Activated gamma-delta T cell (primary cell): ENCODE measurements around the gene STAT1.
"Not testable (repeated sequence)": the region's sequence is repeated elsewhere in the genome, so short reads cannot be mapped to it uniquely, and the experiment has no call there.

Experiments used
- DNase-seq: peaks from one replicate; lab custom pipeline; 2025; lab: John Stamatoyannopoulos, UW

Gene STAT1

GRCh38 chr2:190981733-190982132 is 32.2 kb downstream of the STAT1 start:
- DNase-seq: no peak

GRCh38 chr2:190981333-190981732 is 32.6 kb downstream of the STAT1 start:
- DNase-seq: no peak

DNA sequence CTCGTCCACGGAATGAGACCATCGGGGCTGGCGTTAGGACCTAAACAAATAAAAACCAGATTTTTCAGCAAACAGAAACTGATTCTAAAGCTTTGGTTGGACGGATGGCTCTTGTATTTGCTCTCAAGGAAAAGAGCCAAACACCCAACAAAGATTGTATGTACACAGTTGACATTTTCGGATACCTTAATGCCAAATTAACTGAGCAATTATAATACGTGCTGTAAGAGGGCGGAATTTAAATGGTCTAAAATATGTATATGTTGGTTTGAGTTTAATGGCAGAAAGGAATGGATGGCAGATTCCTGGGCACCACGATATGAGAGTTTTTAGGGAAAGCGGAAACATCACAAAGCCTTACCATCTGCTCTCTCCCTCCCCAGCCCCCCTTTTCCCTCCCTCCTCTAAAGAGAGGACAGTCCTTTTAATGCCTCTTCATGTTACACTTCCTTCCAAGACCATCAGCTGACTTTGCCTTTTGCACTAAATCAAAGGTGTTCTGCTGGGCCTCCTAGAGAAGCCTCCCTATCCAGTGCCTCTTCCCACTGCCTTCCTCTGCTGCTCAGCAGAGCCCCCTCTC is 33.3 kb downstream of the STAT1 start:
- no peak for DNase-seq

DNA sequence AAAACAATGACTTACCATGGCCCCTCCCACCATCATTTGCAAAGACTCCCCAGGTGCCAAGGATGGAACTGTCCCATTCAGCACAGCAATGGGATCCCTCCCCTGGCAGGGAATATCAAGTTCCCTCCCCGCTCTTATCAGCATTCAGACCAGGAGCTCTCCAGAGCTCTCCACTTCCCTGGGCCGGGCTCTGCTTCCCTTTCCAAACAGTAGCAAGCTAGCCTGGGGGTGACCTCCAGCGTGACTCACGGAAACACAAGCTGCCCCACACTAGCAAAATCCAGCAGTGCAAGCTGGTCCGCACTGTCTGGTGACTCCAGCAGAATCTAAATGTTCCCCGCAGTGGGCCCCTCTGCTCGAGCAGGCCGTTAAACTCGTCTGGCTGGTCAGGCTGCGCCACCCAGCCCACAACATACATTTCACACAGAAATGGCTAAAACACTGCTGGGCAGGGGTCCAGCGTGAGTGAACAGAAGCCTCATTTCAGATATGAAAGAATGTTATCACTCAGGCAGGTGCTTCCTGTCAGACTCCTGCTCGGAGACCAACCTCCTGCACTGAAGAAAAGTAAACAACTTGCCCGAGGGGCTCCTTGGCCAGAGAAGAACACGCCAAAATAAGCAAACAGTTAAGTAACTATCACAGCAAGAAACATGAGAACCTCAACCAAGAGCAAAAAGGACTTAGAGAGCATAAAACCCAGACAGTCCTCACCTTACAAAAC is 33.9 kb downstream of the STAT1 start:
- DNase-seq: no peak

- no peak for DNase-seq
These were observed 35.5 kb downstream of the STAT1 start for GRCh38 chr2:190978389-190979053.

- no peak for DNase-seq
These were observed 36.5 kb downstream of the STAT1 start for GRCh38 chr2:190977505-190977904.

DNA sequence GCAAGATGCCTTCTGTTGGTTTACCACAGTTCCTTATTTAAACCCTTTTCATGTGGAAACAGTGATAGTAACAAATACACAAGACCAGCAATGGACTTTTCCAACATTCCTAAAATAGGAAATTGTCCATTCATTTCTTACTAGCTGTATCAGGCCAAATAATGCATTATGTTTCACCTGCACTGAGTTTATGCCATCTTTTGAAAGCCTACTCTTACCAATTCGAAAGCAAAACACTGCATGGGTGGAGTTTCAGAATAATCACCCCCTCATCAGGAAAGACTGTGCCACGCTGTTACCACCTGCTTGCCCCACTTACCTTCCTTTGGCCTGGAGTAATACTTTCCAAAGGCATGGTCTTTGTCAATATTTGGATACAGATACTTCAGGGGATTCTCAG is 37.5 kb downstream of the STAT1 start:
- DNase-seq: no peak

DNA sequence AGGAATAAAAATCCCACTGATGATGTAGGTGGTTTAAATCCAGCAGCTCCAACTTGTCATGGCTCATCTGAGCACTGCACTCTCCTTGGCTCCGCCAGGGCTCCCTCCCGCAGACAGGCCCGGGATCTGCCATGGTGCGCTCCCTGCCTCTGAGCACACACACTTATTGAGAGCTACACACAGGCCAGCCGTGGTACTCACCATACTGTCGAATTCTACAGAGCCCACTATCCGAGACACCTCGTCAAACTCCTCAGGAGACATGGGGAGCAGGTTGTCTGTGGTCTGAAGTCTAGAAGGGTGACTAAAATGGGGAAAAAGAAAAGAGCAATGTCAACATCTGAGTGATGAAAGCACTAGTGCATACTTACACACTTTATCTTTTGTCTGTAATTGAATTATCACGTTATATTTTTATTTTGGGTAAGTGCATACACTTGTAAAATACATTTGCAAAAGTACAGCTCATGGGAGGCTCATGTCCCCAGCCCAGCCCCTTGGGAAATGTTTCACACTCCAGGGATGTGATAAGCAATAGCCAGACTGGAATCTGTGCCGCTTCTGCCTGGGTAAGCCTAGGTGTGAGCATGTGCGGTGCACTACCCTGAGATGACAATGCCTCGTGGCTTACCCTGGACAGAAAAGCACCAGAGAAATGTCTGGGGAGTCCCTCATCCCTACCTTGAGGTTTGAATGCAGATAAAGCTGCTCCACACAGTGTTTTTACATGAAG is 39.2 kb downstream of the STAT1 start:
- DNase-seq: no peak

GRCh38 chr2:190973726-190974628 is 40.0 kb downstream of the STAT1 start:
- no peak for DNase-seq

DNA sequence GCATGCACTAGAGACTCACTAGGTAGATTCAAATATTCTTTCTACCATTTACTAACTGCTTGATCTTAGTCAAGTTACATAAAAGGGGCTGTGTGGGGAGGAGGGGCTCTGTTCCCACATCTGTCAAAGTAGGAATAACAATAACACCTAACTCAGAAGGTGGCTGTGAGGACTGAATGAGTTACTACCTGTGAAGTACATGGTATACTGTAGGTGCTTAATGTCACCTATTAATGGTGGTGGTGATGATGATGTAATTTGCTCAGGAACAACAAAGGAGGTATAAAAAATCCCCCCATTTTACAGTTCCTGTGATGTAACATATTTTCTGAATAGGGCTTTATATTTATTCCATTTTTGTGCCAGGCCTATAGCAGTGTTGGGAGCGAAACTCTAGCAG is 40.7 kb downstream of the STAT1 start:
- no peak for DNase-seq

GRCh38 chr2:190972846-190973245 is 41.1 kb downstream of the STAT1 start:
- DNase-seq: no peak

DNA sequence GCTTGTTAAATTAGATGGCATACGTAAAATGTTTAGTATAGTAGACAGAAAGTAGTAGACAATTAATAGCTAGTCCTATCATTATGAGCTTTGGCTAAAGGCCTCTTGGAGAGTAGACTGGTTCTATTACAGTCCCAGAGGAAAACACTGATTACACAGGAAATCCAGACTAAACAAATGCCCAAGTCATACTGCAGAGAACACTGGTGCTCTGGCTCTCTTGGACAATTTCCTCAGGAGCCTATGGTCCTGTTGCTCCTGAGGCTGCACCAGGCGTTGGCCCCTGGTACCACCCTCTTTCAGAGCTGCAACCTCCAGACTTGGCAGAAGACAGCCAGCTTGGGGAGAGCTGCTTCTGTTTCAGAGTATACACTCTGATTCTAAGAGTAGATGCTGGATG is 41.8 kb downstream of the STAT1 start:
- no peak for DNase-seq

GRCh38 chr2:190970873-190971506 is 43.0 kb downstream of the STAT1 start:
- DNase-seq: no peak

DNA sequence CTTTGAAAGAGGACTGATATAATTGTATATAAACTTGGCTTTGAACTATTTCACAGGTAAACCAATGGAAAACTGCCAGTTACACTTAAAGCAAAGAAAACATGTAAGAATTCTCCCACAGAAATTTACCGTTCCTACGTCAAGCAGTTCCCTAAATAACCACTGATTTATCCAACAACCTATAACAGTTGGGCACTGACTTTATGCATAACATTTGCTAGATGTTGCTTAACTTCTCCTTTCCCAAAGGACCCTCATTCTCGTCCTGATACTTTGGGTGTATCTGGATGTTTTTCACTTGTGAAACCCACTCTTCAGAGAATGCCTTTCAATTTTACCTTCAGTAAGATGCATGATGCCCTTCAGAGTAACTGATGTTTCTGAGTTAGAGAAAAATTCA is 43.8 kb downstream of the STAT1 start:
- DNase-seq: no peak

GRCh38 chr2:190968522-190968921 is 45.4 kb downstream of the STAT1 start:
- no peak for DNase-seq

DNA sequence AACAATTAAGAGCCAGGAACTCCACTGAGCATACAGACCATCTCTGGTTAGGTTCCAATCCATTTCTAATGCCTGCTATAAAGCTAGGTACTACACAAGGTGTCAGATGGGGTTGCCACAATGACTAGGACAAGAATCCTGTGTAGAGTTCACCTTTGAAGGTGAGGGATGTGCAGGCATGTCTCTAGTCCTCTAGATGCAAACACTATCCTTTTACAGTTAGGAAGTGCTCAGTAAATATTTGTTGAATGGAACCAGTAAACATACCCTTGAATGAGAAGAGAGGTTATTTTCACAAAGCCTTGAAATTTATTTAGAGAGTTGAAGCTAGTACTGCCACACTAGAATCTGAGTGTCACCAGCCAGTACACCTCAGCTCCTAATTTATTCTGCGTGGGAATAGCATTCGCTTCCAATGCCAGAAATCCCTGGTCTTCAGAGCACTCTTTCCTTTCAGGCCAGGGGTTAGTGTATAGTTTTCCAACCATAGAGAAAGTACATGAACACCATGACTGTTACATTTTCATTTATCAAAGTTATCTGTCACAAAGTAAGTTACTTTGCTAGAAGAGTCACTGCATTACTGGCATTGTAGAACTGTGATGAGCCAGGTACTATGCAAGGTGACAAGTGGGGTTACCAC is 48.3 kb downstream of the STAT1 start:
- no peak for DNase-seq

DNA sequence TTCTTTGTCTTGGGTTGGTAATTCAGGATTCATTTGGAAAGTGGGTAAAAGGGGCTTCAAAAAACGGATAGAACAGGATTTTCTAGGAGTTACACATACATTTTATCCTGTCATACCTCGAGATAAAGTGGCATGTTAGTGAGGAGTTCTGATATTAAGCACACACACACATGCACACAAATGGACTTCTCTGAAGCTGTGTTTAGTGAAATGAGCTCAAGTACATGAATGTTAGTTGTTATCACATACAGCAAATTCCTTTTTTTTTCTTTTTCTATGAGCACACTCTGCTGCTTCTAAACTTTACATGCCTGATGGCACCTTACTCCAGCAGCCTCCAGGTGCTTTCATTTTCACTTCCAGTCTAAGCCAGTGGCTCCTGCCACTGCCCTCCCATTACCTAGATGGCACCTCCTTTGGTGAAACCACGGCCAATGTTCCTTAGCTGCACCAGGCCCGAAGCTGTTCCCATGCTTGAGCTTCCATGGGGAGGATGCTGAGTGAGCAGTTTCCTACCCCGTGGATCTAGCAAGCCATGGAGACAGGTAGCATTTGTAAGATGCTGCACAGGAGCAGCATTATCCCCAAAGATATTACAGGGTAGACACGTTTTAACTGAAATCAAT is 49.7 kb downstream of the STAT1 start:
- DNase-seq: no peak

GRCh38 chr2:190963088-190963487 is 50.9 kb downstream of the STAT1 start:
- no peak for DNase-seq

- no peak for DNase-seq
These were observed 52.0 kb downstream of the STAT1 start for GRCh38 chr2:190961918-190962487.

GRCh38 chr2:190961117-190961516 is 52.9 kb downstream of the STAT1 start:
- DNase-seq: not testable (repeated sequence)
